Caco-2 (cell line): ENCODE results near the gene MAGI1. TPM values are rescaled to one million over a fixed set of nuclear protein-coding genes. Genes with fewer than 3 reads are reported as not detected.

ENCODE experiments used
- BruUV-seq: library from RNA; stranded (reverse); fragments of 400-500 nt; replicated peaks from 2 replicates; lab custom pipeline; 2021; lab: Mats Ljungman, UMichigan
- CTCF ChIA-PET: fragments of 300-600 bp; sonication (Branson Sonifier 250); formaldehyde crosslinking; loops from one replicate; lab custom pipeline; 2022; ENCODE audit warnings: antibody characterized with exemption; lab: Charles Lee
- POLR2A ChIA-PET: fragments of 300-600 bp; sonication (Branson Sonifier 250); formaldehyde crosslinking; loops from one replicate; lab custom pipeline; 2022; ENCODE audit warnings: antibody characterized with exemption; lab: Charles Lee
- DNase-seq, 2 experiments: peaks; one replicate each; pipeline versions ENCODE4 v3.0.0 to v3.0.0-alpha.2; 2020 to 2022
- H3K27me3 ChIP-seq: replicated peaks from 2 replicates; pipeline ENCODE4 v1.6.0; 2011; ENCODE audit warnings: low read length; ENCODE audit not compliant: control insufficient read depth, insufficient read depth
- H3K36me3 ChIP-seq: 2 replicates; pipeline ENCODE4 v1.5.1; 2011; ENCODE audit warnings: low read length; ENCODE audit not compliant: control insufficient read depth, insufficient read depth
- H3K4me1 ChIP-seq: fragments of 250-450 bp; sonication (Bioruptor Pico); 2 replicates; pipeline ENCODE4 v1.5.1; 2020; ENCODE audit warnings: mild to moderate bottlenecking
- H3K4me3 ChIP-seq: 2 replicates; pipeline ENCODE4 v1.5.1; 2011; ENCODE audit warnings: low read depth, mild to moderate bottlenecking, control low read depth, low read length
- H3K9me3 ChIP-seq: fragments of 250-450 bp; sonication (Bioruptor Pico); 2 replicates; pipeline ENCODE4 v1.5.1; 2020; ENCODE audit warnings: mild to moderate bottlenecking, moderate library complexity
- H3K27ac Mint-ChIP-seq: one replicate; pipeline ENCODE4 v1.8.0; 2022; ENCODE audit warnings: mixed read lengths; ENCODE audit not compliant: unreplicated experiment
- H3K27me3 Mint-ChIP-seq: one replicate; pipeline ENCODE4 v1.8.0; 2022; ENCODE audit warnings: mixed read lengths; ENCODE audit not compliant: insufficient read depth, unreplicated experiment
- H3K36me3 Mint-ChIP-seq: one replicate; pipeline ENCODE4 v1.8.0; 2022; ENCODE audit warnings: mild to moderate bottlenecking, mixed read lengths; ENCODE audit not compliant: insufficient read depth, unreplicated experiment
- H3K4me1 Mint-ChIP-seq: one replicate; pipeline ENCODE4 v1.8.0; 2022; ENCODE audit warnings: low read depth, mixed read lengths; ENCODE audit not compliant: unreplicated experiment
- H3K4me3 Mint-ChIP-seq: one replicate; pipeline ENCODE4 v1.8.0; 2022; ENCODE audit warnings: mild to moderate bottlenecking, moderate library complexity, mixed read lengths; ENCODE audit not compliant: unreplicated experiment
- H3K9me3 Mint-ChIP-seq: one replicate; pipeline ENCODE4 v1.8.0; 2022; ENCODE audit warnings: mixed read lengths; ENCODE audit not compliant: unreplicated experiment
- CTCF ChIP-seq, 2 experiments: fragments of 200-600 bp in 1 of 2; IDR thresholded peaks; 1 replicate in 1 of 2; 2 replicates in 1 of 2; pipeline versions ENCODE4 v1.5.1 to v1.8.0; 2011 to 2022; ENCODE audit warnings: antibody characterized with exemption in 1 of 2, control low read depth in 1 of 2, inconsistent platforms in 1 of 2, low read depth in 1 of 2, low read length in 1 of 2, mild to moderate bottlenecking in 1 of 2, moderate library complexity in 1 of 2; ENCODE audit not compliant: insufficient read depth in 1 of 2, severe bottlenecking in 1 of 2, unreplicated experiment in 1 of 2
- intact Hi-C: fragments of 100-400 bp; cut with micrococcal nuclease; formaldehyde crosslinking; loops from one replicate; pipeline ENCODE4 v1.10.0; 2022; ENCODE audit not compliant: unreplicated experiment
- total RNA-seq: library from RNA; stranded (reverse); gene quantifications from 2 replicates; pipeline ENCODE4 v1.2.3, GENCODE V29; 2022

The MAGI1 gene
- total RNA-seq, 1 experiment from 2014 or later, result 64.9 TPM

- POLR2A ChIA-PET, result no interaction called here
- Histone ChIP-seq H3K27me3 (no peaks in the 10 kb centered on the region), H3K9me3 (no peaks in the 10 kb centered on the region), H3K36me3 (no peaks in the 10 kb centered on the region), H3K4me3 (no peak overlapping the region), H3K4me1 (no peaks in the 10 kb centered on the region; the same call in 1 of the 2 replicates)
- H3K9me3 Mint-ChIP-seq, result no peaks in the 10 kb centered on the region
- intact Hi-C loops, result no loop called here
- BruUV-seq, result no TSS peak
- no peak for DNase-seq
- H3K36me3 Mint-ChIP-seq, result no peaks in the 10 kb centered on the region
- peaks cover 11% of the 10 kb centered on the region for H3K4me1 Mint-ChIP-seq
- no peak overlapping the region for H3K27ac Mint-ChIP-seq
- CTCF ChIA-PET, result interaction anchor here (0.6 kb wide), 1 partner anchor 467 kb away, joined by 3 read pairs; no protein-coding TSS in a partner anchor
- no peaks in the 10 kb centered on the region for H3K27me3 Mint-ChIP-seq
- H3K4me3 Mint-ChIP-seq, result no peak overlapping the region
- TF ChIP-seq CTCF (IDR thresholded peaks at IDR 0.05; ENCODE audit: insufficient read depth in 1 of 2, low read depth in 1 of 2, low read length in 1 of 2, severe bottlenecking in 1 of 2, unreplicated experiment in 1 of 2), result no peak
Measured at GRCh38 chr3:65560133-65560532, 478.6 kb downstream of the MAGI1 start.

- H3K4me3 Mint-ChIP-seq, result no peak overlapping the region
- H3K27me3 ChIP-seq, result no peaks in the 10 kb centered on the region
- intact Hi-C loops, result no loop called here
- no peak overlapping the region for H3K27ac Mint-ChIP-seq
- H3K9me3 Mint-ChIP-seq, result no peaks in the 10 kb centered on the region
- no peaks in the 10 kb centered on the region for H3K36me3 ChIP-seq
- no TSS peak for BruUV-seq
- no peaks in the 10 kb centered on the region for H3K9me3 ChIP-seq
- H3K4me1 ChIP-seq, result no peaks in the 10 kb centered on the region; the same call in 1 of the 2 replicates
- H3K4me3 ChIP-seq, result no peak overlapping the region
- no peaks in the 10 kb centered on the region for H3K36me3 Mint-ChIP-seq
- H3K27me3 Mint-ChIP-seq, result no peaks in the 10 kb centered on the region
- DNase-seq, result no peak
- ChIA-PET CTCF (interaction anchor here (0.6 kb wide), 1 partner anchor 466 kb away, joined by 3 read pairs; no protein-coding TSS in a partner anchor), POLR2A (no interaction called here)
- TF ChIP-seq CTCF (IDR thresholded peaks at IDR 0.05; ENCODE audit: insufficient read depth in 1 of 2, low read depth in 1 of 2, low read length in 1 of 2, severe bottlenecking in 1 of 2, unreplicated experiment in 1 of 2), result no peak
- peaks cover 11% of the 10 kb centered on the region for H3K4me1 Mint-ChIP-seq
Measured at GRCh38 chr3:65559643-65560042, 479.1 kb downstream of the MAGI1 start.

- no peak for TF ChIP-seq CTCF (IDR thresholded peaks at IDR 0.05; ENCODE audit: insufficient read depth in 1 of 2, low read depth in 1 of 2, low read length in 1 of 2, severe bottlenecking in 1 of 2, unreplicated experiment in 1 of 2)
- Histone ChIP-seq H3K4me1 (no peaks in the 10 kb centered on the region; the same call in 1 of the 2 replicates), H3K36me3 (no peaks in the 10 kb centered on the region), H3K27me3 (no peaks in the 10 kb centered on the region), H3K9me3 (no peaks in the 10 kb centered on the region), H3K4me3 (no peak overlapping the region)
- Mint-ChIP-seq H3K27me3 (no peaks in the 10 kb centered on the region), H3K27ac (no peak overlapping the region), H3K4me1 (peaks cover 11% of the 10 kb centered on the region), H3K9me3 (no peaks in the 10 kb centered on the region), H3K36me3 (no peaks in the 10 kb centered on the region), H3K4me3 (no peak overlapping the region)
- POLR2A ChIA-PET, result no interaction called here
- CTCF ChIA-PET, result no interaction called here
- intact Hi-C loops, result no loop called here
- no peak for DNase-seq
- no TSS peak for BruUV-seq
Measured at GRCh38 chr3:65558826-65559225, 479.9 kb downstream of the MAGI1 start.
